HepG2 (cell line): ENCODE data around the gene ALG9. TPM values are rescaled to one million over a fixed set of nuclear protein-coding genes. Genes with fewer than 3 reads are reported as not detected.
A peak's percentile ranks its signal among the peaks of the same experiment; 100 is the strongest.

Experiments used
- BCLAF1 ChIP-seq: fragments of 450-650 bp; IDR thresholded peaks from 2 replicates; pipeline ENCODE4 v1.6.1; 2017; ENCODE audit warnings: mild to moderate bottlenecking
- FOXA3 ChIP-seq: IDR thresholded peaks from 2 replicates; pipeline ENCODE4 v1.6.1; 2016; ENCODE audit warnings: missing genetic modification reagents, missing compliant biosample characterization
- JUN ChIP-seq: sonication (generic); formaldehyde crosslinking; IDR thresholded peaks from 2 replicates; pipeline ENCODE4 v1.4.0; 2020; ENCODE audit warnings: mild to moderate bottlenecking, missing genetic modification reagents
- KMT2A ChIP-seq: sonication (generic); formaldehyde crosslinking; IDR thresholded peaks from 2 replicates; pipeline ENCODE4 v1.4.0; 2020; ENCODE audit warnings: missing genetic modification reagents
- MED8 ChIP-seq: sonication (generic); formaldehyde crosslinking; IDR thresholded peaks from 2 replicates; pipeline ENCODE4 v1.8.1; 2023; ENCODE audit warnings: mild to moderate bottlenecking, missing genetic modification reagents; ENCODE audit not compliant: insufficient replicate concordance
- NR1H2 ChIP-seq: sonication (generic); formaldehyde crosslinking; IDR thresholded peaks from 2 replicates; pipeline ENCODE4 v1.8.1; 2022; ENCODE audit warnings: low read depth, missing genetic modification reagents, borderline replicate concordance
- PRDM4 ChIP-seq: sonication (generic); formaldehyde crosslinking; IDR thresholded peaks from 2 replicates; pipeline ENCODE4 v1.9.0; 2021; ENCODE audit warnings: missing genetic modification reagents, borderline replicate concordance
- PRMT3 ChIP-seq: sonication (generic); formaldehyde crosslinking; IDR thresholded peaks from 2 replicates; pipeline ENCODE4 v1.8.1; 2022; ENCODE audit warnings: low read depth, mild to moderate bottlenecking, moderate library complexity, missing genetic modification reagents, borderline replicate concordance
- SIX4 ChIP-seq: sonication (generic); formaldehyde crosslinking; IDR thresholded peaks from 2 replicates; pipeline ENCODE4 v1.4.0; 2020; ENCODE audit warnings: missing genetic modification reagents
- SKI ChIP-seq: fragments of 450-650 bp; IDR thresholded peaks from one replicate; pipeline ENCODE4 v1.6.1; 2018; ENCODE audit warnings: mild to moderate bottlenecking; ENCODE audit not compliant: partially characterized antibody
- SP5 ChIP-seq: IDR thresholded peaks from 2 replicates; pipeline ENCODE4 v1.6.1; 2016; ENCODE audit warnings: low read depth, borderline replicate concordance
- ZBTB38 ChIP-seq: sonication (generic); formaldehyde crosslinking; IDR thresholded peaks from 2 replicates; pipeline ENCODE4 v1.5.1; 2020; ENCODE audit warnings: mild to moderate bottlenecking, missing genetic modification reagents
- ZFP37 ChIP-seq: sonication (generic); formaldehyde crosslinking; IDR thresholded peaks from 2 replicates; pipeline ENCODE4 v1.4.0; 2020; ENCODE audit warnings: missing genetic modification reagents, borderline replicate concordance
- ZMAT5 ChIP-seq: sonication (generic); formaldehyde crosslinking; IDR thresholded peaks from 2 replicates; pipeline ENCODE4 v1.5.0; 2020; ENCODE audit warnings: mild to moderate bottlenecking, low read depth, missing genetic modification reagents, borderline replicate concordance
- ZNF264 ChIP-seq: sonication (generic); formaldehyde crosslinking; IDR thresholded peaks from 2 replicates; pipeline ENCODE4 v1.4.0; 2020; ENCODE audit warnings: missing genetic modification reagents
- ZNF276 ChIP-seq: sonication (generic); formaldehyde crosslinking; IDR thresholded peaks from 2 replicates; pipeline ENCODE4 v1.4.0; 2020; ENCODE audit warnings: mild to moderate bottlenecking, low read depth, missing genetic modification reagents
- ZSCAN31 ChIP-seq: sonication (generic); formaldehyde crosslinking; IDR thresholded peaks from 2 replicates; pipeline ENCODE4 v1.5.0; 2020; ENCODE audit warnings: low read depth, mild to moderate bottlenecking, missing genetic modification reagents
- polyA plus RNA-seq, 8 experiments: library from polyadenylated mRNA; depleted of rRNA in 3 of 8; stranded (reverse) in 7 of 8; unstranded in 1 of 8; fragments of >200 nt; fragmentation: Illumina TruSeq in 4 of 8; extraction: Trizol in 4 of 8; gene quantifications; 2 replicates each; pipeline versions ENCODE4 v1.2.1 to v1.2.3, GENCODE V29; 2011 to 2016; ENCODE audit warnings: low read depth in 4 of 8, missing spikeins in 1 of 8, mixed read lengths in 1 of 8; ENCODE audit not compliant: insufficient read depth in 1 of 8
- total RNA-seq, 5 experiments: library from RNA; depleted of rRNA; stranded (reverse); fragments of >200 nt; fragmentation: Illumina TruSeq; extraction: Trizol; gene quantifications; 2 replicates each; pipeline ENCODE4 v1.2.3, GENCODE V29; 2016; ENCODE audit warnings: low read depth in 1 of 5
- TF ChIP-seq, protein P1 (sequence below): sonication (generic); formaldehyde crosslinking; IDR thresholded peaks from 2 replicates; pipeline ENCODE4 v1.4.0; 2020; ENCODE audit warnings: missing genetic modification reagents

Gene ALG9
- total and polyA plus RNA-seq, 2 of the 13 experiments (the other 11 are each of a cell fraction or from before 2014, with no cell fraction given), result 39.4 to 40.6 TPM

GRCh38 chr11:111918390-111919256, 47.2 kb upstream of the ALG9 start, which contains the start of gene C11orf52 (continued):
- TF ChIP-seq ZNF276, result no peak
- TF ChIP-seq SIX4, result peak; percentile 98
- TF ChIP-seq JUN (CRISPR knock-in tag), result no peak
- TF ChIP-seq PRMT3 (CRISPR knock-in tag), result no peak
- TF ChIP-seq SP5 (CRISPR knock-in tag), result no peak
- TF ChIP-seq PRDM4 (CRISPR knock-in tag), result no peak
- TF ChIP-seq ZNF264, result peak; percentile 59; the same call in 1 of the 2 replicates
- peak; percentile 92 for TF ChIP-seq ZBTB38
- TF ChIP-seq ZSCAN31, result no peak
- TF ChIP-seq SKI, result no peak
- TF ChIP-seq ZFP37 (CRISPR knock-in tag), result no peak
- TF ChIP-seq MED8 (CRISPR knock-in tag), result no peak
- peak; percentile 61 for TF ChIP-seq KMT2A (CRISPR knock-in tag)
- no peak for TF ChIP-seq NR1H2 (CRISPR knock-in tag)
- TF ChIP-seq, protein P1, sequence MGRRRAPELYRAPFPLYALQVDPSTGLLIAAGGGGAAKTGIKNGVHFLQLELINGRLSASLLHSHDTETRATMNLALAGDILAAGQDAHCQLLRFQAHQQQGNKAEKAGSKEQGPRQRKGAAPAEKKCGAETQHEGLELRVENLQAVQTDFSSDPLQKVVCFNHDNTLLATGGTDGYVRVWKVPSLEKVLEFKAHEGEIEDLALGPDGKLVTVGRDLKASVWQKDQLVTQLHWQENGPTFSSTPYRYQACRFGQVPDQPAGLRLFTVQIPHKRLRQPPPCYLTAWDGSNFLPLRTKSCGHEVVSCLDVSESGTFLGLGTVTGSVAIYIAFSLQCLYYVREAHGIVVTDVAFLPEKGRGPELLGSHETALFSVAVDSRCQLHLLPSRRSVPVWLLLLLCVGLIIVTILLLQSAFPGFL, result no peak
- no peak for TF ChIP-seq BCLAF1
- no peak for TF ChIP-seq ZMAT5 (CRISPR knock-in tag)
- TF ChIP-seq FOXA3 (CRISPR knock-in tag), result 0 out of 2 replicates have a peak, but pooled peaks have one; percentile 11
